SK-N-SH treated with all-trans-retinoic acid at 6 μM for 48 hours (cell line): Measurements from ENCODE around the gene MRPS21.

Experiments
- ATAC-seq: fragments of 200-7000 bp; cut with Tn5 transposase; 3 replicates; pipeline ENCODE4 v1.9.1; 2020; ENCODE audit warnings: mild to moderate bottlenecking, moderate library complexity
- ARNTL ChIP-seq: fragments of 450-650 bp; formaldehyde crosslinking; IDR thresholded peaks from 2 replicates; pipeline ENCODE4 v1.5.0; 2020; ENCODE audit warnings: low read depth, mild to moderate bottlenecking, moderate library complexity, borderline replicate concordance
- BACH2 ChIP-seq: fragments of 250-450 bp; sonication (Bioruptor Pico); IDR thresholded peaks from 2 replicates; pipeline ENCODE4 v1.9.0; 2021; ENCODE audit warnings: mild to moderate bottlenecking, borderline replicate concordance
- CREB5 ChIP-seq: fragments of 250-450 bp; sonication (Bioruptor Pico); IDR thresholded peaks from 2 replicates; pipeline ENCODE4 v1.5.1; 2020; ENCODE audit warnings: low read depth, mild to moderate bottlenecking, moderate library complexity
- CSDC2 ChIP-seq: fragments of 250-450 bp; sonication (Bioruptor Pico); IDR thresholded peaks from 2 replicates; pipeline ENCODE4 v1.5.0; 2020; ENCODE audit warnings: mild to moderate bottlenecking, moderate library complexity
- ESRRG ChIP-seq: fragments of 250-450 bp; sonication (Bioruptor Pico); IDR thresholded peaks from 2 replicates; pipeline ENCODE4 v1.6.1; 2021; ENCODE audit warnings: mild to moderate bottlenecking
- GLIS3 ChIP-seq: fragments of 250-450 bp; sonication (Bioruptor Pico); IDR thresholded peaks from 2 replicates; pipeline ENCODE4 v1.5.0; 2020; ENCODE audit warnings: mild to moderate bottlenecking, moderate library complexity
- ISL1 ChIP-seq: fragments of 250-450 bp; sonication (Bioruptor Pico); IDR thresholded peaks from 2 replicates; pipeline ENCODE4 v2.1.2; 2022; ENCODE audit warnings: mild to moderate bottlenecking, moderate library complexity
- OSR1 ChIP-seq: fragments of 250-450 bp; sonication (Bioruptor Pico); IDR thresholded peaks from 2 replicates; pipeline ENCODE4 v1.8.0; 2022; ENCODE audit warnings: moderate library complexity, mild to moderate bottlenecking, inconsistent platforms
- PPARA ChIP-seq: fragments of 250-450 bp; sonication (Bioruptor Pico); IDR thresholded peaks from 2 replicates; pipeline ENCODE4 v1.5.0; 2020; ENCODE audit warnings: mild to moderate bottlenecking, borderline replicate concordance
- SNAI2 ChIP-seq: fragments of 250-450 bp; sonication (Bioruptor Pico); IDR thresholded peaks from 2 replicates; pipeline ENCODE4 v1.5.0; 2020; ENCODE audit warnings: mild to moderate bottlenecking, moderate library complexity
- TOX ChIP-seq: fragments of 250-450 bp; sonication (Bioruptor Pico); IDR thresholded peaks from 2 replicates; pipeline ENCODE4 v1.8.0; 2021; ENCODE audit warnings: mild to moderate bottlenecking, moderate library complexity, borderline replicate concordance
- ZC3H10 ChIP-seq: fragments of 250-450 bp; sonication (Bioruptor Pico); IDR thresholded peaks from 2 replicates; pipeline ENCODE4 v1.5.1; 2021; ENCODE audit warnings: mild to moderate bottlenecking, moderate library complexity
- ZFP3 ChIP-seq: fragments of 250-450 bp; sonication (Bioruptor Pico); IDR thresholded peaks from 2 replicates; pipeline ENCODE4 v1.5.0; 2020; ENCODE audit warnings: mild to moderate bottlenecking, moderate library complexity
- ZFP30 ChIP-seq: fragments of 450-650 bp; formaldehyde crosslinking; IDR thresholded peaks from 2 replicates; pipeline ENCODE4 v1.5.0; 2022; ENCODE audit warnings: mild to moderate bottlenecking, moderate library complexity
- ZNF70 ChIP-seq: fragments of 450-650 bp; formaldehyde crosslinking; IDR thresholded peaks from 2 replicates; pipeline ENCODE4 v1.5.0; 2020; ENCODE audit warnings: mild to moderate bottlenecking, moderate library complexity
- ZNF8 ChIP-seq: fragments of 450-650 bp; formaldehyde crosslinking; IDR thresholded peaks from 2 replicates; pipeline ENCODE4 v1.5.0; 2020; ENCODE audit warnings: mild to moderate bottlenecking, moderate library complexity
- TF ChIP-seq, protein P1 (sequence below): fragments of 250-450 bp; sonication (Bioruptor Pico); IDR thresholded peaks from 2 replicates; pipeline ENCODE4 v1.8.0; 2021; ENCODE audit warnings: low read depth, mild to moderate bottlenecking, moderate library complexity, borderline replicate concordance
- TF ChIP-seq, protein P2 (sequence below): fragments of 250-450 bp; sonication (Bioruptor Pico); IDR thresholded peaks from 2 replicates; pipeline ENCODE4 v1.8.0; 2020; ENCODE audit warnings: mild to moderate bottlenecking, moderate library complexity, borderline replicate concordance

The MRPS21 gene

DNA sequence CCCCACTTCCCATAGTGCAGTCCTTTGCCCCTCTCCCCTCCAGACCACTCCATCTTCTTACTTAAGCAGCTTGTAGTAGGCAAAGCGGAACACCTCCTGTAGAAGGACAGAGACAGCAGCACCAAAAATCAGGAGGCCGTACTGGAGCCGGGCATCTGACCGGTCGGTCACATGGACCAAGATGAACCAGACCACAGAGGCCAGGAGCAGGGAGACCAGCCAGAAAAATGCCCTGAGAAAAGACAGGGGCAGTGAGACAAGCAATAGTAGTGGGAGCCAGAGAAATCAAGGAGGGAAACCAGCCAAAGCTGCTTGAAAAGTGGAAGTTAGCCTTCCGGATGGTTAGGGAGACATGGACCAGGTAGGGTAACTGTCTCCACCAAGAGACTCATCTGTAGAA is 25.8 kb upstream of the MRPS21 start (continued):
- TF ChIP-seq, protein P1, sequence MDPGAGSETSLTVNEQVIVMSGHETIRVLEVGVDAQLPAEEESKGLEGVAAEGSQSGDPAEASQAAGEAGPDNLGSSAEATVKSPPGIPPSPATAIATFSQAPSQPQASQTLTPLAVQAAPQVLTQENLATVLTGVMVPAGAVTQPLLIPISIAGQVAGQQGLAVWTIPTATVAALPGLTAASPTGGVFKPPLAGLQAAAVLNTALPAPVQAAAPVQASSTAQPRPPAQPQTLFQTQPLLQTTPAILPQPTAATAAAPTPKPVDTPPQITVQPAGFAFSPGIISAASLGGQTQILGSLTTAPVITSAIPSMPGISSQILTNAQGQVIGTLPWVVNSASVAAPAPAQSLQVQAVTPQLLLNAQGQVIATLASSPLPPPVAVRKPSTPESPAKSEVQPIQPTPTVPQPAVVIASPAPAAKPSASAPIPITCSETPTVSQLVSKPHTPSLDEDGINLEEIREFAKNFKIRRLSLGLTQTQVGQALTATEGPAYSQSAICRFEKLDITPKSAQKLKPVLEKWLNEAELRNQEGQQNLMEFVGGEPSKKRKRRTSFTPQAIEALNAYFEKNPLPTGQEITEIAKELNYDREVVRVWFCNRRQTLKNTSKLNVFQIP = no peak
- TF ChIP-seq ISL1 (no peak), TOX (CRISPR knock-in tag) (no peak)

GRCh38 chr1:150268340-150268704 is 25.3 kb upstream of the MRPS21 start:
- ATAC-seq = peak; percentile 48
- TF ChIP-seq GLIS3 (no peak), ESRRG (CRISPR knock-in tag) (no peak), ZNF70 (CRISPR knock-in tag) (no peak), BACH2 (CRISPR knock-in tag) (no peak), ZFP3 (CRISPR knock-in tag) (no peak), CREB5 (CRISPR knock-in tag) (no peak), ZFP30 (CRISPR knock-in tag) (no peak), TOX (CRISPR knock-in tag) (no peak)
- TF ChIP-seq, protein P1 = no peak

- TF ChIP-seq BACH2 (CRISPR knock-in tag) = no peak
- no peak for TF ChIP-seq CSDC2 (CRISPR knock-in tag)
- TF ChIP-seq OSR1 (CRISPR knock-in tag) = no peak
- no peak for TF ChIP-seq CREB5 (CRISPR knock-in tag)
- no peak for TF ChIP-seq GLIS3
- TF ChIP-seq, protein P1 = no peak
- no peak for TF ChIP-seq ARNTL
- no peak for TF ChIP-seq ZC3H10 (CRISPR knock-in tag)
- no peak for TF ChIP-seq PPARA (CRISPR knock-in tag)
- TF ChIP-seq ZNF8 (CRISPR knock-in tag) = no peak
- TF ChIP-seq, all 23 proteins: peak for 0
- ATAC-seq = peak; percentile 99
Observed at GRCh38 chr1:150268705-150269403, 24.8 kb upstream of the MRPS21 start, which contains the start of gene APH1A. Gene APH1A, minus strand, starts transcription at chr1:150269016. Its CDS starts 206 bp downstream, at chr1:150268810.

DNA sequence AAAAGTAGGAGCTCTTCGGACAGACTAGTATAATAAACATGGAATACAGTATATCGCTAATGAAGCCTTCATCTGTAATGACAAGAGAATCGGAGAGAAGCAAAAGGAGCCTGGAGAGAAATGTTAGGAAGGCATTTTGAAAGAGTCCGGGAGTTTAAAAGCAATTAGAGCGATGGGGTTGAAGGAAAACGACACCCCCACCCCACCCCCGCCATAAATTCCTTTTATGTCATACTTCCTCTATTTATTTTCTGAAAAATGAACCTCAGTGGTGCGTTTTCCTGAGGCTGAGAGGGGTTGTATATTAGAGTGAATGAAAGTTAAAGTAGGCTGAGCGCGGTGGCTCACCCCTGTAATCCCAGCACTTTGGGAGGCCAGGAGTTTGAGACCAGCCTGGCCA is 24.2 kb upstream of the MRPS21 start:
- no peak for TF ChIP-seq ESRRG (CRISPR knock-in tag)
- TF ChIP-seq, all 23 proteins: peak for 0
- ATAC-seq = no peak

DNA sequence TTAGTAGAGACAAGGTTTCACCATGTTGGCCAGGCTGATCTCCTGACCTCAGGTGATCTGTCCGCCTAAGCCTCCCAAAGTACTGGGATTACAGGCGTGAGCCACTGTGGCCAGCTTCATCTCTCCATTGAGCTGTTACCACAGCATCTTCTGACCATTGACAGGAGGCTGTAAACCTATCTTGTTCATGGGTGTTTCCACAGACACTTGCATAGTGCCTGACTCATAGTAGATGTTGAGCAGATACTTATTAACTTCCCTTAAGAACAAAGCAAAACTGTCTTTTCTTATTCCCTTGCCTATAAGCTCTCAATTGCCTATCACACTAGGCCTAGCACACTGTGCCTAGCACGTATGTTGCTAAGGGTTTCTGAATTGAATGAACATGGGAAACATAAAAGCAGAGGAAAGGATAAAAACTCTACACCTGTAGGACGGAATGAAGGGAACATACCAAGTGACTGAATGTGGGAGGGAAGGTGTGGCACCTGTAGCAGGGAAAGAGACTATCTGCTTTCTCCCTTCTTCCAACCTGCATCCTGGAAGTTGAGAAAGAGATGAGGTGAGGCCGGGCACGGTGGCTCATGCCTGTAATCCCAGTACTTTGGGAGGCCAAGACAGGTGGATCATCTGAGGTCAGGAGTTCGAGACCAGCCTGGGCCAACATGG is 22.2 kb upstream of the MRPS21 start:
- ATAC-seq = no peak
- TF ChIP-seq SNAI2 (CRISPR knock-in tag) (no peak), TOX (CRISPR knock-in tag) (no peak), PPARA (CRISPR knock-in tag) (no peak), GLIS3 (no peak), ARNTL (no peak), CREB5 (CRISPR knock-in tag) (no peak), ZC3H10 (CRISPR knock-in tag) (no peak)
- TF ChIP-seq, protein P2, sequence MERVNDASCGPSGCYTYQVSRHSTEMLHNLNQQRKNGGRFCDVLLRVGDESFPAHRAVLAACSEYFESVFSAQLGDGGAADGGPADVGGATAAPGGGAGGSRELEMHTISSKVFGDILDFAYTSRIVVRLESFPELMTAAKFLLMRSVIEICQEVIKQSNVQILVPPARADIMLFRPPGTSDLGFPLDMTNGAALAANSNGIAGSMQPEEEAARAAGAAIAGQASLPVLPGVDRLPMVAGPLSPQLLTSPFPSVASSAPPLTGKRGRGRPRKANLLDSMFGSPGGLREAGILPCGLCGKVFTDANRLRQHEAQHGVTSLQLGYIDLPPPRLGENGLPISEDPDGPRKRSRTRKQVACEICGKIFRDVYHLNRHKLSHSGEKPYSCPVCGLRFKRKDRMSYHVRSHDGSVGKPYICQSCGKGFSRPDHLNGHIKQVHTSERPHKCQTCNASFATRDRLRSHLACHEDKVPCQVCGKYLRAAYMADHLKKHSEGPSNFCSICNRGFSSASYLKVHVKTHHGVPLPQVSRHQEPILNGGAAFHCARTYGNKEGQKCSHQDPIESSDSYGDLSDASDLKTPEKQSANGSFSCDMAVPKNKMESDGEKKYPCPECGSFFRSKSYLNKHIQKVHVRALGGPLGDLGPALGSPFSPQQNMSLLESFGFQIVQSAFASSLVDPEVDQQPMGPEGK (CRISPR knock-in tag) = no peak
